ENCODE measurements around the gene PSTPIP2. TPM values are rescaled to one million over a fixed set of nuclear protein-coding genes. Genes with fewer than 3 reads are reported as not detected.
"Not testable (repeated sequence)": the region's sequence is repeated elsewhere in the genome, so short reads cannot be mapped to it uniquely, and the experiment has no call there.

Gene PSTPIP2
- total RNA-seq, 1 donor from 2014 or later: 9.1 TPM

- peak overlapping the region; percentile 83 for H3K27ac ChIP-seq (ENCODE audit: low read depth, low read length)
- H3K4me3 ChIP-seq (ENCODE audit: insufficient read depth, low read depth, low read length): peak overlapping the region; percentile 99
- no peak overlapping the region for H2AFZ ChIP-seq (ENCODE audit: low read depth, low read length)
- peaks cover 10% of the 10 kb centered on the region for H3K4me1 ChIP-seq (ENCODE audit: insufficient read depth, low read length)
- no peak for DNase-seq (ENCODE audit: low read depth)
- H3K4me2 ChIP-seq (ENCODE audit: low read length): peak overlapping the region; percentile 89
- no peaks in the 10 kb centered on the region for H3K9me3 ChIP-seq (ENCODE audit: insufficient read depth, low read depth, low read length)
- Mint-ChIP-seq H3K4me1 (ENCODE audit: low read depth, unreplicated experiment) (peaks cover 12% of the 10 kb centered on the region), H3K27me3 (ENCODE audit: low read depth, unreplicated experiment) (no peaks in the 10 kb centered on the region), H3K36me3 (ENCODE audit: low read depth, unreplicated experiment) (peaks cover 7% of the 10 kb centered on the region), H3K27ac (ENCODE audit: unreplicated experiment) (peak overlapping the region; percentile 95), H3K4me3 (ENCODE audit: unreplicated experiment) (peak overlapping the region; percentile 99), H3K9me3 (ENCODE audit: unreplicated experiment) (no peaks in the 10 kb centered on the region)
- TF ChIP-seq CTCF (IDR thresholded peaks at IDR 0.05; ENCODE audit: insufficient read depth, low read depth, low read length) (no peak), EZH2 (IDR thresholded peaks at IDR 0.05; ENCODE audit: insufficient read depth, low read length) (no peak)
- peaks cover 18% of the 10 kb centered on the region for H3K36me3 ChIP-seq (ENCODE audit: insufficient read depth, low read length)
- peak overlapping the region; percentile 94 for H3K9ac ChIP-seq (ENCODE audit: low read length)
- peaks cover 62% of the 10 kb centered on the region for H3K79me2 ChIP-seq (ENCODE audit: insufficient read depth, low read length)
- H4K20me1 ChIP-seq (ENCODE audit: insufficient read depth, low read length): peaks cover 52% of the 10 kb centered on the region
- FAIRE-seq: no peak
- no peaks in the 10 kb centered on the region for H3K27me3 ChIP-seq (ENCODE audit: insufficient read depth, low read length)
Observed at GRCh38 chr18:46096651-46097300, 24.7 kb upstream of the PSTPIP2 start.

- peaks cover 12% of the 10 kb centered on the region for H3K4me1 Mint-ChIP-seq (ENCODE audit: low read depth, unreplicated experiment)
- Histone ChIP-seq H3K27ac (ENCODE audit: low read depth, low read length) (no peak overlapping the region), H2AFZ (ENCODE audit: low read depth, low read length) (no peak overlapping the region), H3K27me3 (ENCODE audit: insufficient read depth, low read length) (no peaks in the 10 kb centered on the region), H4K20me1 (ENCODE audit: insufficient read depth, low read length) (peaks cover 60% of the 10 kb centered on the region), H3K79me2 (ENCODE audit: insufficient read depth, low read length) (peaks cover 75% of the 10 kb centered on the region), H3K4me1 (ENCODE audit: insufficient read depth, low read length) (peaks cover 10% of the 10 kb centered on the region), H3K36me3 (ENCODE audit: insufficient read depth, low read length) (peaks cover 31% of the 10 kb centered on the region), H3K9me3 (ENCODE audit: insufficient read depth, low read depth, low read length) (no peaks in the 10 kb centered on the region), H3K4me3 (ENCODE audit: insufficient read depth, low read depth, low read length) (no peak overlapping the region), H3K4me2 (ENCODE audit: low read length) (peak overlapping the region; percentile 3), H3K9ac (ENCODE audit: low read length) (no peak overlapping the region)
- no peak for DNase-seq (ENCODE audit: low read depth)
- H3K27ac Mint-ChIP-seq (ENCODE audit: unreplicated experiment): peak overlapping the region; percentile 26
- H3K27me3 Mint-ChIP-seq (ENCODE audit: low read depth, unreplicated experiment): no peaks in the 10 kb centered on the region
- no peaks in the 10 kb centered on the region for H3K9me3 Mint-ChIP-seq (ENCODE audit: unreplicated experiment)
- H3K4me3 Mint-ChIP-seq (ENCODE audit: unreplicated experiment): no peak overlapping the region
- TF ChIP-seq CTCF (IDR thresholded peaks at IDR 0.05; ENCODE audit: insufficient read depth, low read depth, low read length) (no peak), EZH2 (IDR thresholded peaks at IDR 0.05; ENCODE audit: insufficient read depth, low read length) (no peak)
- peaks cover 16% of the 10 kb centered on the region for H3K36me3 Mint-ChIP-seq (ENCODE audit: low read depth, unreplicated experiment)
- no peak for FAIRE-seq
Observed at GRCh38 chr18:46095532-46095931, 23.5 kb upstream of the PSTPIP2 start.

- not testable (repeated sequence) for H3K4me3 Mint-ChIP-seq (ENCODE audit: unreplicated experiment); H3K9ac ChIP-seq (ENCODE audit: low read length); H3K27me3 Mint-ChIP-seq (ENCODE audit: low read depth, unreplicated experiment); H3K27ac Mint-ChIP-seq (ENCODE audit: unreplicated experiment); FAIRE-seq; H3K27ac ChIP-seq (ENCODE audit: low read depth, low read length); H3K4me2 ChIP-seq (ENCODE audit: low read length); H2AFZ ChIP-seq (ENCODE audit: low read depth, low read length); H3K9me3 Mint-ChIP-seq (ENCODE audit: unreplicated experiment); H3K9me3 ChIP-seq (ENCODE audit: insufficient read depth, low read depth, low read length); H3K4me1 Mint-ChIP-seq (ENCODE audit: low read depth, unreplicated experiment); H3K4me1 ChIP-seq (ENCODE audit: insufficient read depth, low read length); DNase-seq (ENCODE audit: low read depth); H3K4me3 ChIP-seq (ENCODE audit: insufficient read depth, low read depth, low read length); H3K27me3 ChIP-seq (ENCODE audit: insufficient read depth, low read length)
- H3K36me3 Mint-ChIP-seq (ENCODE audit: low read depth, unreplicated experiment): peaks cover 42% of the 10 kb centered on the region
- peaks cover 83% of the 10 kb centered on the region for H3K36me3 ChIP-seq (ENCODE audit: insufficient read depth, low read length)
- peaks cover 53% of the 10 kb centered on the region for H4K20me1 ChIP-seq (ENCODE audit: insufficient read depth, low read length)
- H3K79me2 ChIP-seq (ENCODE audit: insufficient read depth, low read length): peaks cover 58% of the 10 kb centered on the region
Observed at GRCh38 chr18:46088501-46088900, 16.4 kb upstream of the PSTPIP2 start.

All from astrocyte (in vitro differentiated cells and primary cell).